Progenitor cell of endocrine pancreas (in vitro differentiated cells): Measurements from ENCODE around the gene HOXA5. TPM values are rescaled to one million over a fixed set of nuclear protein-coding genes. Genes with fewer than 3 reads are reported as not detected.

Experiments
- DNase-seq: peaks from one replicate; pipeline ENCODE4 v3.0.0; 2021; ENCODE audit warnings: low spot score; ENCODE audit not compliant: unreplicated experiment
- H3K27ac Mint-ChIP-seq: 2 replicates; pipeline ENCODE4 v1.8.0; 2021; ENCODE audit warnings: mild to moderate bottlenecking, moderate library complexity, mixed read lengths
- H3K27me3 Mint-ChIP-seq: 2 replicates; pipeline ENCODE4 v1.8.0; 2021; ENCODE audit warnings: mixed read lengths
- H3K36me3 Mint-ChIP-seq: 2 replicates; pipeline ENCODE4 v1.8.0; 2022; ENCODE audit warnings: mixed read lengths; ENCODE audit not compliant: insufficient read depth
- H3K4me1 Mint-ChIP-seq: 2 replicates; pipeline ENCODE4 v1.8.0; 2021; ENCODE audit warnings: low read depth, mixed read lengths
- H3K4me3 Mint-ChIP-seq: 2 replicates; pipeline ENCODE4 v1.8.0; 2021; ENCODE audit warnings: low read depth, mild to moderate bottlenecking, moderate library complexity, mixed read lengths
- H3K9me3 Mint-ChIP-seq: 2 replicates; pipeline ENCODE4 v1.8.0; 2021; ENCODE audit warnings: low read depth, mixed read lengths
- total RNA-seq: library from RNA; stranded (reverse); gene quantifications from 2 replicates; pipeline ENCODE4 v1.2.1, GENCODE V29; 2021
- TF ChIP-seq, protein P1 (sequence below): fragments of 200-600 bp; sonication (generic); IDR thresholded peaks from one replicate; pipeline ENCODE4 v1.5.0; 2021; ENCODE audit warnings: antibody characterized with exemption, mild to moderate bottlenecking; ENCODE audit not compliant: unreplicated experiment

Gene HOXA5
- total RNA-seq, 1 donor from 2014 or later: 12.6 TPM

- TF ChIP-seq, protein P1, sequence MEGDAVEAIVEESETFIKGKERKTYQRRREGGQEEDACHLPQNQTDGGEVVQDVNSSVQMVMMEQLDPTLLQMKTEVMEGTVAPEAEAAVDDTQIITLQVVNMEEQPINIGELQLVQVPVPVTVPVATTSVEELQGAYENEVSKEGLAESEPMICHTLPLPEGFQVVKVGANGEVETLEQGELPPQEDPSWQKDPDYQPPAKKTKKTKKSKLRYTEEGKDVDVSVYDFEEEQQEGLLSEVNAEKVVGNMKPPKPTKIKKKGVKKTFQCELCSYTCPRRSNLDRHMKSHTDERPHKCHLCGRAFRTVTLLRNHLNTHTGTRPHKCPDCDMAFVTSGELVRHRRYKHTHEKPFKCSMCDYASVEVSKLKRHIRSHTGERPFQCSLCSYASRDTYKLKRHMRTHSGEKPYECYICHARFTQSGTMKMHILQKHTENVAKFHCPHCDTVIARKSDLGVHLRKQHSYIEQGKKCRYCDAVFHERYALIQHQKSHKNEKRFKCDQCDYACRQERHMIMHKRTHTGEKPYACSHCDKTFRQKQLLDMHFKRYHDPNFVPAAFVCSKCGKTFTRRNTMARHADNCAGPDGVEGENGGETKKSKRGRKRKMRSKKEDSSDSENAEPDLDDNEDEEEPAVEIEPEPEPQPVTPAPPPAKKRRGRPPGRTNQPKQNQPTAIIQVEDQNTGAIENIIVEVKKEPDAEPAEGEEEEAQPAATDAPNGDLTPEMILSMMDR: no peak
- H3K4me1 Mint-ChIP-seq: peaks cover 76% of the 10 kb centered on the region
- H3K4me3 Mint-ChIP-seq: peak overlapping the region; percentile 76
- H3K27ac Mint-ChIP-seq: peak overlapping the region; percentile 7
- peaks cover 11% of the 10 kb centered on the region for H3K36me3 Mint-ChIP-seq
- no peaks in the 10 kb centered on the region for H3K27me3 Mint-ChIP-seq
- DNase-seq: no peak
- H3K9me3 Mint-ChIP-seq: no peaks in the 10 kb centered on the region
These were observed 15.4 kb downstream of the HOXA5 start for GRCh38 chr7:27128034-27128433.

- H3K27ac Mint-ChIP-seq: no peak overlapping the region
- TF ChIP-seq, protein P1: no peak
- peak overlapping the region; percentile 53 for H3K4me3 Mint-ChIP-seq
- H3K27me3 Mint-ChIP-seq: no peaks in the 10 kb centered on the region
- peaks cover 11% of the 10 kb centered on the region for H3K36me3 Mint-ChIP-seq
- no peak for DNase-seq
- H3K9me3 Mint-ChIP-seq: no peaks in the 10 kb centered on the region
- H3K4me1 Mint-ChIP-seq: peaks cover 78% of the 10 kb centered on the region
These were observed 16.7 kb downstream of the HOXA5 start for GRCh38 chr7:27126596-27127327.

GRCh38 chr7:27125986-27126394 is 17.5 kb downstream of the HOXA5 start:
- H3K9me3 Mint-ChIP-seq: no peaks in the 10 kb centered on the region
- H3K4me3 Mint-ChIP-seq: peak overlapping the region; percentile 97
- H3K27ac Mint-ChIP-seq: peak overlapping the region; percentile 74
- H3K4me1 Mint-ChIP-seq: peaks cover 77% of the 10 kb centered on the region
- TF ChIP-seq, protein P1: no peak
- no peak for DNase-seq
- H3K27me3 Mint-ChIP-seq: no peaks in the 10 kb centered on the region
- H3K36me3 Mint-ChIP-seq: peaks cover 11% of the 10 kb centered on the region

DNA sequence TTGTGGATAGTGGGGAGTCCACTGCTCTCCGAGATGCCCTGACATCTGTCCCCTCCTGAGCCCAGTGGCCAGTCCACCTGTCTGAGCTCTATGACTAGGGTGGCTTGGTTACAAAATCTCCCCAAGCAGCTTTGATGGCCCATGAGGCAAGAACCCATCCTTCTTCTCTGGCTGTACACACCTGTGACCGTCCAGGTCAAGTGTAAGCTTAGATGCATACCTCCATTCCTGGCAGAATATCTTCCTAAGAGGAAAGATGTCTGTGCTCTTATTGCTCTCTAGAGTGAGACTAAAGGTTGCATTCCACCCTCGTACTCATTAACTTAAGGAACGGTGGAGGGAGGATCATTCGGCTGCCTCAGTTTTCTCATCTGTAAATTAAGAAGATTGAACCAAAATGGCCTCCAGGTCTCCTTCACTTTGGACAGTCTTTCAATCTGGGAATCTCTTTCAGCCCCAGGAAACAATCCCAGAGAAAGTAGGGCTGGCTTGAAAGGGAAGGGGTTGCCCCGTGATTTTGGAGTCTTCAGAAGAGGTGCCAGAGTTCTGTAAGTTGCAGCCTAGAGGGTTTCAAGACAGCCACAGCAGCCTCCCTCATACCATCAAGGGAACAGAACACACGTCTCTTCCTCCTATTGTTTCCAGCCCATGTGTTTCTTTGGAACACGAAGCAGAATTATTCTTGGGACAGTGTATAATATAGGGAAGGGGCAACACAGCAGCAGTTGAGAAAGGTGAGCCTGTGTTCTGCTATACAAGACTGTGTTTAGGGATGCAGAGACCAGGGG is 18.4 kb downstream of the HOXA5 start:
- Mint-ChIP-seq H3K9me3 (no peaks in the 10 kb centered on the region), H3K36me3 (peaks cover 11% of the 10 kb centered on the region), H3K4me1 (peaks cover 86% of the 10 kb centered on the region), H3K27ac (peak overlapping the region; percentile 99), H3K4me3 (peak overlapping the region; percentile 97), H3K27me3 (no peaks in the 10 kb centered on the region)
- no peak for DNase-seq
- TF ChIP-seq, protein P1: no peak

DNA sequence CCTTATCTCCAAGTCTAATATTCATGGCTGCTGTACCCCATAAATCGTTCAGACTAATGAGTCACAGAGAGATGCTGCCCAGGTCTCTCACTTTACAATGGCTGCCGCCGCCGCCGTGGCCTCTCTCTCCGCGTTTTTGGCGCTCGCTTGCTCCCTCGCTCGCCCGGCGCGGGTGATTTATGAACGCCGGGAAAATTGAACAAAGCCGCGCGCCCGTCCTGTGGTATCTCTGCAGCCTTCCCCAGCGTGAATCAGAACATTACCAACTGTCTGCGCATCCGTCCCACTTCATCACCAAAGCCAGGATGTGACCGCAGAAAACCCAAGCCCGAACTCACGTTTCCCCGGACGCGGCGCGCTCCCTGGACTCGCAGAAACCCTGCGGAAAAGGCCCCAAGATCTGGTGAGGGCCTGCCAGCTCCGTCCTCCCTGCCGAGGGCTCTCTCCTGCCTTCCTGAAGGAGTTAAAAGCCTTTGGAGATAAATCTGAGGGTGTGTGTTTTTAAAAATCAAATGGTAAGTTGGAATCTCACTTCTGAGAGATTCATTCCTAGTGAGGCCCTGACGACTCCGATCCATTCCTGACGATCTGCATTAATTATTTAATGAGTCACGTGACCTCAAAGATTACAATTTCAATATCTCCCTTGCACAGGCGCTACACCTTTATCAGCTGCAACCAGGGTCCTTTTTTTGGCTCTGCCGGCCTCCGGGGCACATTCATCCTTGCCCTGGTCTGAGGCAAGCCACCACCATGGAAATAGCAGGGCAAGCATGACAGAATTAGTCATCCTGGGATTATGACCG is 19.2 kb downstream of the HOXA5 start:
- no peak for DNase-seq

More for the DNA sequence above, 19.2 kb downstream of the HOXA5 start:
- H3K4me1 Mint-ChIP-seq: peaks cover 92% of the 10 kb centered on the region
- H3K27me3 Mint-ChIP-seq: no peaks in the 10 kb centered on the region
- peak overlapping the region; percentile 99 for H3K27ac Mint-ChIP-seq
- TF ChIP-seq, protein P1: no peak
- H3K9me3 Mint-ChIP-seq: no peaks in the 10 kb centered on the region
- peak overlapping the region; percentile 97 for H3K4me3 Mint-ChIP-seq
- H3K36me3 Mint-ChIP-seq: peaks cover 11% of the 10 kb centered on the region
